GM03348 (cell line): Measurements from ENCODE around the gene EEF1AKMT2.
A peak's percentile ranks its signal among the peaks of the same experiment; 100 is the strongest.
"Not testable (repeated sequence)": the region's sequence is repeated elsewhere in the genome, so short reads cannot be mapped to it uniquely, and the experiment has no call there.

Experiments used
- DNase-seq: peaks from one replicate; pipeline ENCODE4 v3.0.0; 2012; ENCODE audit warnings: low spot score

EEF1AKMT2 gene

DNA sequence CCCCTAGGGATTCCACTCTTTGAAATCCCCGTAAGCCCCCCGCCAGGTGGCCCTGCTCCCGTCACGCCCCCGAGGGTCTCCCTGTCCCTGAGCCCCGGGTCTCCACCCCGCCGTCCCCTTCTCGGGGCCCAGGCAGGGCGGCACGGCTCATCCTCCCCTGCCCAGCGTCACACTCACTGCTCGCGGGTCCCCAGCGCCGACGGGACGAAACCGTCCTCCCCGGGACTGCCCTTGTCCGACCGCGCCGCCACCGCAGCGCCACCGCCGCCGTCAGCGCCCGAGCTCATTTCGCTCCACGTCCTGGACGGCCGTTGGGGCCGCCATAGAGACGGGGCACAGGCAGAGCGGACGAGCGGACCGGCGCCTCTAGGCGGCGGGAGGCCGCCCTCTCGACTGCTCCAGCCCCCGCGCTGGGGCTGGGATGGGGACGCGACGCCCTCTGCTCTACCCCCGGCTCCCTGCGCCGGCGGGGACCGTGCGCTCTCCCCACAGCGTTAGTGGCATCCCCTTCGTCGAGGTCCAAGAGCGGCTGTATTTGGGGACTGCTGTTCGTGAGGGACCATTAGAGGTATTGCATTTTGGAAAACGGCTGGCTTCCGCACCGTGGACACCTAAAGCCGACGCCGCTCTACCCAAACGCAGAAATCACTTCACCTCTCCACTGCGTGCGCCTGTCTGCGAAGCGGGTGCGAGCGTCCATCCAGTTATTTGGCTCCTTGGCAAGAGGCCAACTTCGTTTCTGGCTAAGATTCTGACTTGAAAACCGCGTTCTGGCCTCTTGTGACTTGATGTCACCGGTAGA, at the start of gene EEF1AKMT2:
Gene EEF1AKMT2 (minus strand): TSS at position 341 of the 802 bp plus-strand sequence. CDS start 54 bp downstream, at position 287.
- peak; percentile 96 for DNase-seq

DNA sequence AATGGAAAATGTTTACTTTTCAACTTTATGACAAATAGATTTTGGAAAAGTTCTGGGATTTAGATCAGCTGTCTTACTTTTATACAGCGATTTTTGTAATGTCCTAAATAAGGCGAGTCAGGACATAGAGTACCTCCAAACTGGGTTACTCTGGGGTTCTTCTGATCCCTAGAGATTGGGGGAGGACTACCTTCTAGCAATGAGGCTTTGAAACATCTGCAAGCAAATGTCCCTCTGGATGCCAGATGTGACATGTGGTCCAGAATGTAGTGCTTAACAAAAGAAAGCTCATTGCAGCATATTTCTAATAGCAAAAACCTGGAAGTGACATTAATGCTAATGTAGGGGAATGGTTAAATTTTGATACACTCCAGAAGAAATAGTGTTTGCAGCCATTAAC, 46.0 kb upstream of the EEF1AKMT2 start:
- DNase-seq, result no peak

- DNase-seq, result no peak
Measured at GRCh38 chr10:124831116-124831515, 39.4 kb upstream of the EEF1AKMT2 start.

DNA sequence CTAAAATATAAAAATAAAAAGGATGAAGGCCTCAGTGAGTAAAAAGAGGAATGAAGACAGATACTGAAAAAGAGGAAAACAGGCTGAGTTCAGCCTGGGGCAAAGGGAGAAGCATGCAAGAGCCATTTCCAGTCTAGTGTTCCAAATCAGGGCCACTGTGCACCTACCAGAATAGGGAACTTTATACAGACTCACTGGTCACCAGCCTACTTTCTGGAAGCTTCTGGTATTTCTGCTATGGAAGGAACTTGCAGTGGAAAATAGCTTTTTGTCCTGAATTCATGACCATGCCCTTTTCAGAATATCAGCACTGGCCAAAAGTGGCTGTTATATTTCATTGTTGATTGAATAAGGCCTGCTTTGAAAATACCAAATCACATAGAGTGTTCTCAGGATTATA, 38.8 kb upstream of the EEF1AKMT2 start:
- DNase-seq, result no peak

DNA sequence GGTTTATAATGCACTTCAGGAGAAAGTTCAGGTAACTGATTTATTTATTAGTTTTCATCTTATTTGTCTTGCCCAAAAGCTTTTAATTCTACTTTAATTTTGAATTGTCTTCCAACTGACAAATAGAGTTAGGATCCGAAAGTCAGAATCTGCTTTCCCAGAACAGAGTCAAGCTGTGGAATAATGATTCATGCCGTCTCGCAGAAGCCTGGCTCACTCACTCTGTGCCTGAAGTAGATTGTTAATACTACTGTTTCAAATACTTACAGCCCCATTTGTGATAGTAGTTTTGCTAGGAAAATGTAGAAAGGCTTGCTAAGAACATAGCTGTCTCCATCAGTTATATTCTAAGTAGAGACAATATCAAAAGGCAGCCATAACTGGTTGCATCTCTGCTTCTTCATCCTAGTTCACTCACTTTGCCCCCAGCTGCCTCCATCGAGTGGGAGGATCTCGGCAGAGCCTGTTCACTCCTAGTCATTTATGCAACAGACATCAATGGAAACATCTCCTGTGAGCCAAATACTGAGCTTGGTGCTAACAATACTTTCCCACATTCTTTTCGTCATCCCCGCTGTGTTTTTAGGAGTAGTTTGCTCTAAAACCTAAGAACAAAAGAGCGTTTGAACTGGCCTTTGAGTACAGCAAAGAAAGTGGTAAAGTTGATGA, 37.9 kb upstream of the EEF1AKMT2 start:
- no peak for DNase-seq

- peak; percentile 54 for DNase-seq
Measured at GRCh38 chr10:124827474-124827873, 35.8 kb upstream of the EEF1AKMT2 start.

DNA sequence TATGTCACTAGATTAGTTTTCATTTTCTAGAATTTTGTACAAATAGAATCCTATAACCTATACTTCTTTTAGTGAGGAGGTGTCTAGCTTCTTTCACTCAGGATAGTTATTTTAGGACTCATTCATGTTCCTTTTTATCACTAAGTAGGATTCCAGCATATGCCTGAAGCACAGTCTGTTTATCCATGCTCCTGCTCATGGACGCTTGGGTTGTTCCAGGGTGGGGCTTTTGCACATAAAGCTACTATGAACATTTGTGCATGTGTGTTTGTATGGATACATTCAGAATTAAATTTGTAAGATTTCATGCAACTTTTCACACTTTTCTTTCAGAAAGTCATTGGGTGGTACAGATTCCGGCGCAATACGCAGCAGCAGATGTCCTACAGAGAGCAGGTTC, 34.6 kb upstream of the EEF1AKMT2 start:
- DNase-seq, result no peak

DNA sequence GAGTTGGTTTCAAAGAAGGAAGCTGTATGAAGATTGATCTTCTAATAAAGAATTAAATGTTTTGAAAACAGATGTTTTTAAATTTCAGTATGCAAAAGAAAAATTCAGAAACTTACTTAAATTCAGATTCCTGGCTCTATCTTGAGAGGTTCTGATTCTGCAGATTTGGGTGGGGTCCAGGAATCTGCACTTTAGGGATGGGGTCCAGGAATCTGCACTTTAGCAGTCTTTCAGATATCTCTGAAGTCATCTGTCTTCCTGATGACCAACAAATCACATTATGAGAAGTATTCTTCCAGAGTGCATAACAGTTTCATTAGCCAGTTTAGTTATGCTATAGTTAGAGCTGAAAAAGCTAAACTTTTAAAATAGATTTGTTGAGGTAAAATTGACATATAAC, 34.0 kb upstream of the EEF1AKMT2 start:
- no peak for DNase-seq

DNA sequence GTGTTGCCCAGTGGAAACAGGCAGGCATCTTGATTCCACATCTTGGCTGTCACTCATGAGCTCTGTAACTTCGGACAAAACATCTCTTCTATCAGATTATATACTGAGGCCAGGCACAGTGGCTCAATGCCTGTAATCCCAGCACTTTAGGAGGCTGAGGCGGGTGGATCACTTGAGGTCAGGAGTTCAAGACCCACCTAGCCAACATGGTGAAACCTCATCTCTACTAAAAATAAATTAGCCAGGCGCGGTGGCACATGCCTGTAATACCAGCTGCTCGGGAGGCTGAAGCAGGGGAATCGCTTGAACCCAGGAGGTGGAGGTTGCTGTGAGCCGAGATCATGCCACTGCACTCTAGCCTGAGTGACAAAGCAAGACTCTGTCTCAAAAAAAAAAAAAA, 33.2 kb upstream of the EEF1AKMT2 start:
- DNase-seq, result not testable (repeated sequence)

DNA sequence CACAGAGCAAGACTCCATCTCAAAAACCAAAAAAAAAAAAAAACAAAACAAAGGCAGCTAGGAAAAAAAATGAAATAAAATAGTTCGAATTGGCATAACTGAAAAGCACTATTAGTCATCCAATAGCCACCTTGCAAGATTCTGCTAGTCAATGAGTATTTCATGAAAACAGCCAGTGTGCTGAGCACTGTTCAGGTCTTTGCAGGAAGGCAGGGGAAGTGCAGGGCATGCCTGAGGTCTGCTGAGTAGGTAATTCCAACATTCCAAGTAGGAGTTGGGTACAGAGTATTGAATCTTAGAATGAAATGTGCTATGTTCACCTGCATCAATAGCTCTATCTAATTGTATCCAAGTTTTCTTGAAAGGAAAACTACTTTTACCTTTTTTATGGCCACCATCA, 32.8 kb upstream of the EEF1AKMT2 start:
- no peak for DNase-seq

DNA sequence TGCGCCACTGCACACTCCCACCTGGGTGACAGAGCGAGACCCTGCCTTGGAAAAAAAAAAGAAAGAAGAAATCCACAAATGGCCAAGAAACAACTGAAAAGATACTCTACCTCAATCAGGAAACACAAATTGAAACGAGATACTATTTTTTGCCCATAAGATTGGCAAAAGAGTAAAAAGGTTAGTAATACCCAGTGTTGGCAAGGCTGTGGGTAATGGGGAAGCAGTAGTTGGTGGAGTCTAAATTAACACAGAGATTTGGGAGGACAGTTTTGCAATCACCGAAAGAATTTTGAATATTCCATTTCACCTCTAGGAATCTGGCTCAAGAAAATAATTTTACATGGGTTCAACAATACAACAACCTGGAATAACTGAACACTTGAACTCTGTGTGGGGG, 29.8 kb upstream of the EEF1AKMT2 start:
- no peak for DNase-seq

- no peak for DNase-seq
Measured at GRCh38 chr10:124820121-124820520, 28.4 kb upstream of the EEF1AKMT2 start.

- no peak for DNase-seq
Measured at GRCh38 chr10:124802313-124802675, 10.6 kb upstream of the EEF1AKMT2 start.

GRCh38 chr10:124799211-124799610, 7.5 kb upstream of the EEF1AKMT2 start:
- DNase-seq, result no peak

- no peak for DNase-seq
Measured at GRCh38 chr10:124798781-124799180, 7.1 kb upstream of the EEF1AKMT2 start.

GRCh38 chr10:124798364-124798763, 6.7 kb upstream of the EEF1AKMT2 start:
- DNase-seq, result no peak

- no peak for DNase-seq
Measured at GRCh38 chr10:124792998-124793352, 1.3 kb upstream of the EEF1AKMT2 start.

GRCh38 chr10:124782900-124783299, 8.8 kb downstream of the EEF1AKMT2 start:
- not testable (repeated sequence) for DNase-seq

- DNase-seq, result no peak
Measured at GRCh38 chr10:124768791-124769190, 22.9 kb downstream of the EEF1AKMT2 start.

DNA sequence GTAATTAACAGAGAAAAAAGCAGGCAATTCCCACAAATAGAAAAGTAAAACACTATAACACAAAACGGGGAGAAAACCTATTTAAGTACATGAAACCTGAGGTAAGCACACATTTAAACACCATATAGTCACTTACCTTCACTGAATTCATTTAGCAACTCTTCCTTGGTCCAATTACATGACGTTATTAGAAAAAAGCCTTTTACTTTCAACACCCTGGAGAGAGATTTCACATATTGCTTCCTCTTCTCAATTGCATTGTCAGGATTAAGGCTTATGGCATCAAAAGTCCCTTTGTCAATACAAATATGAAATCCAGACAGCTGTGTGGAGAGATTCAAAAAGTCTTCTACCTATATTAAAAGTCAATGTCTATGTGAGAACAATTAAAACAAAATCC, 26.4 kb downstream of the EEF1AKMT2 start:
- no peak for DNase-seq

GRCh38 chr10:124763267-124763666, 28.4 kb downstream of the EEF1AKMT2 start:
- DNase-seq, result no peak

DNA sequence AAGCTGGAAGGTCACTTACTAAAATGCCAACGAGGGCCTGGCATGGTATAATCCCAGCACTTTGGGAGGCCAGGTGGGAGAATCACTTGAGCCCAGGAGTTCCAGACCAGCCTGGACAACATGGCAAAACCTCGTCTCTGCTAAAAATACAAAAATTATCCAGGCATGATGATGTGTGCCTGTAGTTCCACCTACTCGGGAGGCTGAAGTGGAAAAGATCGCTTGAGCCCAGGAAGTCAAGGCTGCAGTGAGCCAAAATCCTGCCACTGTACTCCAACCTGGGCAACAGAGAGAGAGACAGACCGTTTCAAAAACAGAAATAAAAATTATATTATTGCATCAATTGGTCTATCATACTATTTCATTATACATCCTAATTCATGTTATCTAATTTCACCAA, 29.4 kb downstream of the EEF1AKMT2 start:
- no peak for DNase-seq

DNA sequence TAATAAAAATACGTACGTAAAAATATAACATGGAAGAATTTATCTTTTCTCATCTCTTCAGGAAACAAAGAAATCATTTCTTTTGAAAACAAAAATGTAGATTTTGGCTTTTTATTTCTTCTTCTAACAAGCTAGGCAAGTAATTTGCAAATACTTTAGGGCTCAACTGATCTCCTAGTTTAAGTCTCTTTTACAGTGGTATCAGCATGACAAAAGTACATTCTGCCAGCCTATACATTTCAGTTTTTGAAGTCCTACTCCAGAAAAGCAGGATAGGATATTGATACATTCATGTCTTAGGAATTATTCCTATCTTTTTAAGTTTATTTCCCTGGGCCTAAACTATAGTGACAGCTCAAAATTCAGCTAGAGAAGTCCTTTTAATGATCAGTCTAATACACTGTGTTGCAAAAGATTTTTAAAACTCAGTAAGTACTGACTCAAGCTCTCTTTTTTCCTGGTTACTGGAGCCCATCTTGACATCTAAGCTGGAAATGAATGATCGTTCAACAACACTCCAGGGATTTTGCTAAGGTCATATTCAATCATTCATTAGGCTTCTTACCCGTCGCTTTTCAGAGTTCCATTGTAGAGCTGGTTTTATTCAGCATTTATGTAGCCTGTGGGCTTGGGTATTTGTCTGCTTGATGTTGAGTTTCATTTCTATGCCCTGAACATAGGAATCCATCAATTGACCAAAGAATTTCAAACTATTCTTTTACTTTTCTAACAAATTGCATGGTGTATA, 35.4 kb downstream of the EEF1AKMT2 start:
- no peak for DNase-seq
